ENCODE measurements around the gene EPHB1. TPM values are rescaled to one million over a fixed set of nuclear protein-coding genes. Genes with fewer than 3 reads are reported as not detected.

Gene EPHB1
- total and polyA plus RNA-seq, 2 experiments from 2014 or later, result 0.43 to 0.81 TPM

- H3K9me2 ChIP-seq (ENCODE audit: insufficient read depth), result no peaks in the 10 kb centered on the region
- H3K4me2 ChIP-seq (ENCODE audit: unreplicated experiment), result no peak overlapping the region
- in situ Hi-C loops (cut with MboI), result no loop called here
- WGBS, 2 experiments (ENCODE audit: low coverage in 1 of 2, low lambda C conversion rate in 2 of 2, missing lambda C conversion rate in 2 of 2), result 0% methylated on average over 1 of the region's 1 CpG
- no peaks in the 10 kb centered on the region for H3K4me1 ChIP-seq (ENCODE audit: insufficient read depth)
- H3K79me2 ChIP-seq (ENCODE audit: insufficient read depth), result no peaks in the 10 kb centered on the region
- no peaks in the 10 kb centered on the region for H3K9me3 ChIP-seq (ENCODE audit: low read depth)
- DNase-seq, result no peak
- no peak overlapping the region for H3K9ac ChIP-seq
- H3K27ac ChIP-seq, result no peak overlapping the region
- H3K27me3 ChIP-seq (replicated peaks; ENCODE audit: insufficient read depth), result no peaks in the 10 kb centered on the region
- no peak overlapping the region for H2AFZ ChIP-seq
- H3F3A ChIP-seq (ENCODE audit: insufficient read depth), result no peaks in the 10 kb centered on the region
- H3K36me3 ChIP-seq (ENCODE audit: low read depth), result no peaks in the 10 kb centered on the region
- no peak for TF ChIP-seq EZH2phosphoT487 (IDR thresholded peaks at IDR 0.05; ENCODE audit: insufficient read depth, low read depth)
- no peak for TF ChIP-seq EZH2 (IDR thresholded peaks at IDR 0.05; ENCODE audit: insufficient read depth, poor library complexity, severe bottlenecking)
- no peaks in the 10 kb centered on the region for H4K20me1 ChIP-seq (ENCODE audit: insufficient read depth)
- H3K4me3 ChIP-seq, result no peak overlapping the region
Observed at GRCh38 chr3:134813618-134814017, 18.6 kb downstream of the EPHB1 start.

- H2AFZ ChIP-seq, result no peak overlapping the region
- in situ Hi-C loops (cut with MboI), result no loop called here
- no peaks in the 10 kb centered on the region for H3K27me3 ChIP-seq (replicated peaks; ENCODE audit: insufficient read depth)
- H3K9me2 ChIP-seq (ENCODE audit: insufficient read depth), result no peaks in the 10 kb centered on the region
- no peaks in the 10 kb centered on the region for H3K4me1 ChIP-seq (ENCODE audit: insufficient read depth)
- no peak for DNase-seq
- H3K9ac ChIP-seq, result no peak overlapping the region
- H3F3A ChIP-seq (ENCODE audit: insufficient read depth), result no peaks in the 10 kb centered on the region
- H3K79me2 ChIP-seq (ENCODE audit: insufficient read depth), result no peaks in the 10 kb centered on the region
- H3K36me3 ChIP-seq (ENCODE audit: low read depth), result no peaks in the 10 kb centered on the region
- no peak overlapping the region for H3K27ac ChIP-seq
- WGBS, 2 experiments (ENCODE audit: low coverage in 1 of 2, low lambda C conversion rate in 2 of 2, missing lambda C conversion rate in 2 of 2), result 90 to 100% methylated on average over 1 of the region's 1 CpG
- H3K4me3 ChIP-seq, result no peak overlapping the region
- TF ChIP-seq EZH2phosphoT487 (IDR thresholded peaks at IDR 0.05; ENCODE audit: insufficient read depth, low read depth) (no peak), EZH2 (IDR thresholded peaks at IDR 0.05; ENCODE audit: insufficient read depth, poor library complexity, severe bottlenecking) (no peak)
- H3K4me2 ChIP-seq (ENCODE audit: unreplicated experiment), result no peak overlapping the region
- no peaks in the 10 kb centered on the region for H3K9me3 ChIP-seq (ENCODE audit: low read depth)
- H4K20me1 ChIP-seq (ENCODE audit: insufficient read depth), result no peaks in the 10 kb centered on the region
Observed at GRCh38 chr3:134815519-134815918, 20.5 kb downstream of the EPHB1 start.

GRCh38 chr3:134816623-134817022 lies 21.6 kb downstream of the EPHB1 start:
- Histone ChIP-seq H3K4me3 (no peak overlapping the region), H3K4me1 (ENCODE audit: insufficient read depth) (no peaks in the 10 kb centered on the region), H3K36me3 (ENCODE audit: low read depth) (no peaks in the 10 kb centered on the region), H3K9me3 (ENCODE audit: low read depth) (no peaks in the 10 kb centered on the region), H3K27me3 (replicated peaks; ENCODE audit: insufficient read depth) (no peaks in the 10 kb centered on the region), H3K4me2 (ENCODE audit: unreplicated experiment) (no peak overlapping the region), H3K9ac (no peak overlapping the region), H3K79me2 (ENCODE audit: insufficient read depth) (no peaks in the 10 kb centered on the region), H2AFZ (no peak overlapping the region), H3K27ac (no peak overlapping the region), H3F3A (ENCODE audit: insufficient read depth) (no peaks in the 10 kb centered on the region), H3K9me2 (ENCODE audit: insufficient read depth) (no peaks in the 10 kb centered on the region), H4K20me1 (ENCODE audit: insufficient read depth) (no peaks in the 10 kb centered on the region)
- no peak for TF ChIP-seq EZH2 (IDR thresholded peaks at IDR 0.05; ENCODE audit: insufficient read depth, poor library complexity, severe bottlenecking)
- TF ChIP-seq EZH2phosphoT487 (IDR thresholded peaks at IDR 0.05; ENCODE audit: insufficient read depth, low read depth), result no peak
- 78 to 82% methylated on average over 7 of the region's 7 CpGs for WGBS, 2 experiments (ENCODE audit: low coverage in 1 of 2, low lambda C conversion rate in 2 of 2, missing lambda C conversion rate in 2 of 2)
- in situ Hi-C loops (cut with MboI), result no loop called here
- DNase-seq, result no peak

- Histone ChIP-seq H3K36me3 (ENCODE audit: low read depth) (no peaks in the 10 kb centered on the region), H3K79me2 (ENCODE audit: insufficient read depth) (no peaks in the 10 kb centered on the region), H3K9me3 (ENCODE audit: low read depth) (no peaks in the 10 kb centered on the region), H3K4me2 (ENCODE audit: unreplicated experiment) (no peak overlapping the region), H3K27me3 (replicated peaks; ENCODE audit: insufficient read depth) (no peaks in the 10 kb centered on the region), H4K20me1 (ENCODE audit: insufficient read depth) (no peaks in the 10 kb centered on the region), H3F3A (ENCODE audit: insufficient read depth) (no peaks in the 10 kb centered on the region), H3K9ac (no peak overlapping the region), H3K4me3 (no peak overlapping the region), H3K27ac (no peak overlapping the region), H2AFZ (no peak overlapping the region), H3K9me2 (ENCODE audit: insufficient read depth) (no peaks in the 10 kb centered on the region), H3K4me1 (ENCODE audit: insufficient read depth) (no peaks in the 10 kb centered on the region)
- TF ChIP-seq EZH2 (IDR thresholded peaks at IDR 0.05; ENCODE audit: insufficient read depth, poor library complexity, severe bottlenecking) (no peak), EZH2phosphoT487 (IDR thresholded peaks at IDR 0.05; ENCODE audit: insufficient read depth, low read depth) (no peak)
- DNase-seq, result no peak
- 92 to 95% methylated on average over 6 of the region's 6 CpGs for WGBS, 2 experiments (ENCODE audit: low coverage in 1 of 2, low lambda C conversion rate in 2 of 2, missing lambda C conversion rate in 2 of 2)
- in situ Hi-C loops (cut with MboI), result no loop called here
Observed at GRCh38 chr3:134817297-134817696, 22.2 kb downstream of the EPHB1 start.

GRCh38 chr3:134820994-134821393 lies 25.9 kb downstream of the EPHB1 start:
- Histone ChIP-seq H3K79me2 (ENCODE audit: insufficient read depth) (no peaks in the 10 kb centered on the region), H3K4me1 (ENCODE audit: insufficient read depth) (no peaks in the 10 kb centered on the region), H3K27ac (no peak overlapping the region), H3K9ac (no peak overlapping the region), H4K20me1 (ENCODE audit: insufficient read depth) (no peaks in the 10 kb centered on the region), H3K4me2 (ENCODE audit: unreplicated experiment) (no peak overlapping the region), H3K4me3 (no peak overlapping the region), H3K27me3 (replicated peaks; ENCODE audit: insufficient read depth) (no peaks in the 10 kb centered on the region), H3K9me2 (ENCODE audit: insufficient read depth) (no peaks in the 10 kb centered on the region), H2AFZ (no peak overlapping the region), H3K9me3 (ENCODE audit: low read depth) (no peaks in the 10 kb centered on the region), H3K36me3 (ENCODE audit: low read depth) (no peaks in the 10 kb centered on the region), H3F3A (ENCODE audit: insufficient read depth) (no peaks in the 10 kb centered on the region)
- in situ Hi-C loops (cut with MboI), result no loop called here
- TF ChIP-seq EZH2 (IDR thresholded peaks at IDR 0.05; ENCODE audit: insufficient read depth, poor library complexity, severe bottlenecking), result no peak
- DNase-seq, result no peak
- 77 to 86% methylated on average over 1 of the region's 1 CpG for WGBS, 2 experiments (ENCODE audit: low coverage in 1 of 2, low lambda C conversion rate in 2 of 2, missing lambda C conversion rate in 2 of 2)
